HepG2 (cell line): ENCODE measurements around the gene RGL3. TPM values are rescaled to one million over a fixed set of nuclear protein-coding genes. Genes with fewer than 3 reads are reported as not detected.

Experiments
- ATAC-seq: fragments of 200-7000 bp; cut with Tn5 transposase; 3 replicates; pipeline ENCODE4 v1.9.1; 2020; ENCODE audit warnings: mild to moderate bottlenecking, moderate library complexity
- BruUV-seq: library from RNA; stranded (reverse); fragments of 400-500 nt; replicated peaks from 2 replicates; lab custom pipeline; 2021; lab: Mats Ljungman, UMichigan
- CTCF ChIA-PET: fragments of 300-600 bp; formaldehyde crosslinking; extraction: SDS; loops from one replicate; lab custom pipeline; 2021; ENCODE audit warnings: low total read pairs, inconsistent platforms, low intra/inter-chr PET ratio; lab: Yijun Ruan, JAX
- POLR2A ChIA-PET: fragments of 350-600 bp; sonication (Branson Sonifier 250); formaldehyde crosslinking; loops from one replicate; lab custom pipeline; 2020; ENCODE audit warnings: antibody characterized with exemption, inconsistent platforms; lab: Yijun Ruan, JAX
- DNase-seq: peaks from one replicate; pipeline ENCODE4 v3.0.0-alpha.2; 2015; ENCODE audit warnings: low spot score
- FAIRE-seq: peaks from 3 replicates; lab custom pipeline; 2011; peaks lifted over from hg19 to GRCh38; lab: Jason Lieb, UNC
- H2AFZ ChIP-seq: one replicate; pipeline ENCODE4 v1.6.1; 2011; ENCODE audit warnings: low read length, inconsistent platforms
- H3K27ac ChIP-seq: fragments of 300-600 bp; 3 replicates; pipeline ENCODE4 v1.8.0; 2011; ENCODE audit warnings: mixed run types, mild to moderate bottlenecking, mixed read lengths, low read length, inconsistent platforms; ENCODE audit not compliant: insufficient read depth; ENCODE audit errors: extremely low read length
- H3K27me3 ChIP-seq, 2 experiments: fragments of 200-600 bp in 1 of 2; 2 replicates in 1 of 2; 3 replicates in 1 of 2; pipeline versions ENCODE4 v1.6.0 to v1.8.0; 2011; ENCODE audit warnings: low read length in 2 of 2, mild to moderate bottlenecking in 2 of 2, moderate library complexity in 2 of 2, inconsistent platforms in 1 of 2; ENCODE audit not compliant: insufficient read depth in 2 of 2, control insufficient read depth in 1 of 2
- H3K36me3 ChIP-seq, 2 experiments: fragments of 200-600 bp in 1 of 2; replicated peaks in 1 of 2; 2 replicates in 1 of 2; 3 replicates in 1 of 2; pipeline versions ENCODE4 v1.5.1 to v1.8.0; 2011; ENCODE audit warnings: low read length in 2 of 2, inconsistent platforms in 1 of 2; ENCODE audit not compliant: insufficient read depth in 2 of 2, control insufficient read depth in 1 of 2
- H3K4me1 ChIP-seq: 2 replicates; pipeline ENCODE4 v1.5.1; 2012; ENCODE audit warnings: low read length, inconsistent platforms; ENCODE audit not compliant: insufficient read depth
- H3K4me2 ChIP-seq: 2 replicates; pipeline ENCODE4 v1.6.0; 2011; ENCODE audit warnings: low read depth, low read length, inconsistent platforms
- H3K4me3 ChIP-seq, 3 experiments: fragments of 200-600 bp in 1 of 3; sonication (generic), shearing (Covaris generic) in 1 of 3; replicated peaks in 1 of 3; 2 replicates each; pipeline ENCODE4 v1.5.1; 2011 to 2016; ENCODE audit warnings: low read length in 3 of 3, inconsistent platforms in 2 of 3, low read depth in 2 of 3, mild to moderate bottlenecking in 2 of 3, control low read depth in 1 of 3, mixed read lengths in 1 of 3; ENCODE audit not compliant: insufficient read depth in 1 of 3
- H3K79me2 ChIP-seq: one replicate; pipeline ENCODE4 v1.6.1; 2011; ENCODE audit warnings: low read length, inconsistent platforms; ENCODE audit not compliant: insufficient read depth
- H3K9ac ChIP-seq: 2 replicates; pipeline ENCODE4 v1.6.0; 2011; ENCODE audit warnings: mild to moderate bottlenecking, low read depth, low read length, inconsistent platforms; ENCODE audit not compliant: insufficient read depth
- H3K9me3 ChIP-seq: 2 replicates; pipeline ENCODE4 v1.5.1; 2012; ENCODE audit warnings: mild to moderate bottlenecking, low read length
- H4K20me1 ChIP-seq: 2 replicates; pipeline ENCODE4 v1.6.0; 2011; ENCODE audit warnings: inconsistent platforms, mild to moderate bottlenecking, low read length, moderate library complexity; ENCODE audit not compliant: insufficient read depth
- AGO2 ChIP-seq: fragments of 200-400 bp; formaldehyde crosslinking; optimal IDR thresholded peaks from 2 replicates; pipeline ENCODE3; 2017; ENCODE audit warnings: mild to moderate bottlenecking, low read depth, low read length, moderate library complexity
- GATAD1 ChIP-seq: IDR thresholded peaks from 2 replicates; pipeline ENCODE4 v1.6.1; 2016; ENCODE audit warnings: missing genetic modification reagents, missing compliant biosample characterization
- IRX3 ChIP-seq: sonication (generic); formaldehyde crosslinking; IDR thresholded peaks from 2 replicates; pipeline ENCODE4 v1.8.1; 2023; ENCODE audit warnings: mild to moderate bottlenecking, low read depth, missing genetic modification reagents, borderline replicate concordance
- ISL2 ChIP-seq: sonication (generic); formaldehyde crosslinking; IDR thresholded peaks from 2 replicates; pipeline ENCODE4 v1.5.0; 2020; ENCODE audit warnings: missing genetic modification reagents
- KAT7 ChIP-seq: IDR thresholded peaks from 2 replicates; pipeline ENCODE4 v1.6.1; 2018; ENCODE audit warnings: borderline replicate concordance, missing compliant biosample characterization
- ONECUT2 ChIP-seq: sonication (generic); formaldehyde crosslinking; IDR thresholded peaks from 2 replicates; pipeline ENCODE4 v1.4.0; 2020; ENCODE audit warnings: missing genetic modification reagents
- PAF1 ChIP-seq: IDR thresholded peaks from 2 replicates; pipeline ENCODE4 v1.6.1; 2016; ENCODE audit warnings: missing genetic modification reagents, missing compliant biosample characterization
- POLR2A ChIP-seq, 2 experiments: IDR thresholded peaks; 2 replicates each; pipeline ENCODE4 v1.6.1; 2011; ENCODE audit warnings: low read depth in 2 of 2, low read length in 2 of 2, mild to moderate bottlenecking in 1 of 2, moderate library complexity in 1 of 2; ENCODE audit not compliant: insufficient read depth in 1 of 2
- RXRB ChIP-seq: IDR thresholded peaks from 2 replicates; pipeline ENCODE4 v1.6.1; 2016; ENCODE audit warnings: borderline replicate concordance, missing genetic modification reagents, missing compliant biosample characterization
- SMAD1 ChIP-seq: sonication (generic); formaldehyde crosslinking; IDR thresholded peaks from 2 replicates; pipeline ENCODE4 v1.4.0; 2020; ENCODE audit warnings: missing genetic modification reagents, low read depth, mild to moderate bottlenecking, borderline replicate concordance
- SP140L ChIP-seq: sonication (generic); formaldehyde crosslinking; IDR thresholded peaks from 2 replicates; pipeline ENCODE4 v1.4.0; 2020; ENCODE audit warnings: missing genetic modification reagents, borderline replicate concordance
- SP4 ChIP-seq: sonication (generic); formaldehyde crosslinking; IDR thresholded peaks from 2 replicates; pipeline ENCODE4 v1.8.1; 2023; ENCODE audit warnings: mild to moderate bottlenecking, missing genetic modification reagents
- ZNF24 ChIP-seq: fragments of 450-650 bp; IDR thresholded peaks from 2 replicates; pipeline ENCODE4 v1.6.1; 2017; ENCODE audit warnings: antibody characterized with exemption, mild to moderate bottlenecking
- ZNF556 ChIP-seq: sonication (generic); formaldehyde crosslinking; IDR thresholded peaks from 2 replicates; pipeline ENCODE4 v1.4.0; 2020; ENCODE audit warnings: mild to moderate bottlenecking, missing genetic modification reagents, borderline replicate concordance
- WGBS: methylation state at CpG from one replicate; pipeline ENCODE4 v1.1.6; 2017; ENCODE audit warnings: low lambda C conversion rate; 5-methylcytosine and 5-hydroxymethylcytosine counted together
- in situ Hi-C: cut with HindIII; loops from 2 replicates; pipeline ENCODE4 v1.10.0; 2017; ENCODE audit warnings: low pct_unique_long_range_greater_than_20kb; ENCODE audit not compliant: extremely low pct_ligation_motif_present
- intact Hi-C: fragments of 100-400 bp; cut with micrococcal nuclease; formaldehyde crosslinking; loops from one replicate; pipeline ENCODE4 v1.10.0; 2022; ENCODE audit not compliant: unreplicated experiment
- polyA plus RNA-seq, 8 experiments: library from polyadenylated mRNA; depleted of rRNA in 3 of 8; stranded (reverse) in 7 of 8; unstranded in 1 of 8; fragments of >200 nt; fragmentation: Illumina TruSeq in 4 of 8; extraction: Trizol in 4 of 8; gene quantifications; 2 replicates each; pipeline versions ENCODE4 v1.2.1 to v1.2.3, GENCODE V29; 2011 to 2016; ENCODE audit warnings: low read depth in 4 of 8, missing spikeins in 1 of 8, mixed read lengths in 1 of 8; ENCODE audit not compliant: insufficient read depth in 1 of 8
- total RNA-seq, 5 experiments: library from RNA; depleted of rRNA; stranded (reverse); fragments of >200 nt; fragmentation: Illumina TruSeq; extraction: Trizol; gene quantifications; 2 replicates each; pipeline ENCODE4 v1.2.3, GENCODE V29; 2016; ENCODE audit warnings: low read depth in 1 of 5
- TF ChIP-seq, protein P1 (sequence below): sonication (generic); formaldehyde crosslinking; IDR thresholded peaks from 2 replicates; pipeline ENCODE4 v1.4.0; 2020; ENCODE audit warnings: missing genetic modification reagents

Gene RGL3
- total and polyA plus RNA-seq, 2 of the 13 experiments (the other 11 are each of a cell fraction or from before 2014, with no cell fraction given) = 4.2 to 7.6 TPM

DNA sequence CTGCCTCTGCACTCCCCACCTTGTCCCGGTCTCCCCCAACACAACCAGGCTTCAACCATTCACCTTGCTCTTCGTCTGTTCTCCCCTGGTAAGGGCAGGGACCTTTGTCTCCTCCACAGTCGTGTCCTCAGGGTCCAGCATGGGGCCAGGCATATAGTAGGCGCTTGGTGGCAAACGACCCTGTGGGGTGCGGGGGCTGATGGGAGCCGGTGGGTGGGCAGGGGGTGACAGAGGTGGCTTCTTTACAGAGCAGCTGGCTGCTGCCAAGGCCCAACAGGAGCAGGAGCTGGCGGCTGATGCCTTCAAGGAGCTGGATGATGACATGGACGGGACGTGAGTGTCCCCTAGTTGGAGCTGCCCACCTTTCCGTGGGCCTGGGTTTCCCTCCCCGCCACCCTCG lies 26.0 kb upstream of the RGL3 start:
- Histone ChIP-seq H3K36me3 (peaks cover 25 to 62% of the 10 kb centered on the region in 2 experiments), H3K27ac (no peak overlapping the region), H3K9ac (no peak overlapping the region), H3K9me3 (no peaks in the 10 kb centered on the region), H3K27me3 (no peaks in the 10 kb centered on the region), H3K4me1 (no peaks in the 10 kb centered on the region), H3K4me3 (no peak overlapping the region), H3K4me2 (no peak overlapping the region), H3K79me2 (no peaks in the 10 kb centered on the region), H2AFZ (no peak overlapping the region), H4K20me1 (peaks cover 8% of the 10 kb centered on the region; the same call in 1 of the 2 replicates)
- ChIA-PET POLR2A (interaction anchor here (1.0 kb wide), 1 partner anchor 71 kb away, joined by 3 read pairs; the partner anchor contains the start of gene SWSAP1), CTCF (interaction anchor here (1.1 to 1.9 kb wide), 2 partner anchors 62 to 152 kb away, joined by 3 to 5 read pairs; no protein-coding TSS in a partner anchor)
- BruUV-seq = no TSS peak
- no peak for FAIRE-seq
- no peak for TF ChIP-seq SMAD1 (CRISPR knock-in tag)
- TF ChIP-seq AGO2 = peak; percentile 40
- intact Hi-C loops (loop anchor here (10.0 kb wide), 1 partner anchor 150 kb away; the partner anchor contains the start of gene TSPAN16), in situ Hi-C loops (no loop called here)
- no peak for ATAC-seq
- 90% methylated on average over 9 of the region's 13 CpGs for WGBS
- DNase-seq = no peak

DNA sequence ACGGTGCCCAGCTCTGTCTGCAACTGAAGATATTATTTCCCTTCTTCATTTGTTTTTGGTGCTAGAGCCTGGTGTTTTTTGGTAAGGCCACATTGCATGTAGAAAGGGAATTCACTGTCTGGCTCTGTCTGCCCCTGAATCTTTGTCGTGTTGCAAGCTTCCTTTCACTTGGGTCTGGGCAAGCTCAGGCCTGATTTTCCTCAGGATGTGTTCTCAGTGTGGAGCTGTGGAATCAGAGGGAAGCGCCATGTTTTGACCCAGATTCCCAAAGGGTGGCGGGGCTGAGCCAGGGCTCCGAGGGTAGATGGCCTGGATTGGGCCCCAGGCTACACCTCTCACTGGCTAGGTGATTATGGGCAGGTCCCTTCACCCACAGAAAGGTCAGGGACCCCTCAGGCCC lies 24.9 kb upstream of the RGL3 start:
- ChIA-PET POLR2A (interaction anchor here (3.2 kb wide), 1 partner anchor 69 kb away, joined by 10 read pairs; the partner anchor contains the start of gene SWSAP1), CTCF (interaction anchor here (1.1 kb wide), 1 partner anchor 151 kb away, joined by 3 read pairs; no protein-coding TSS in a partner anchor)
- no TSS peak for BruUV-seq
- ATAC-seq (no peak), DNase-seq (no peak), FAIRE-seq (no peak)
- H3K27me3 ChIP-seq = no peaks in the 10 kb centered on the region
- intact Hi-C loops = loop anchor here (10.0 kb wide), 1 partner anchor 149 kb away; the partner anchor contains the start of gene TSPAN16
- H3K4me3 ChIP-seq = no peak overlapping the region
- H3K4me1 ChIP-seq = no peaks in the 10 kb centered on the region
- H3K36me3 ChIP-seq = peaks cover 25 to 58% of the 10 kb centered on the region in 2 experiments
- in situ Hi-C loops = no loop called here
- peaks cover 8% of the 10 kb centered on the region; the same call in 1 of the 2 replicates for H4K20me1 ChIP-seq
- no peak overlapping the region for H3K9ac ChIP-seq
- WGBS = 94% methylated on average over 4 of the region's 5 CpGs
- H3K79me2 ChIP-seq = no peaks in the 10 kb centered on the region
- no peak overlapping the region for H3K4me2 ChIP-seq
- no peak overlapping the region for H2AFZ ChIP-seq
- H3K27ac ChIP-seq = no peak overlapping the region
- no peaks in the 10 kb centered on the region for H3K9me3 ChIP-seq
- TF ChIP-seq SP140L (no peak), SP4 (CRISPR knock-in tag) (no peak), KAT7 (CRISPR knock-in tag) (no peak), IRX3 (CRISPR knock-in tag) (no peak), ISL2 (no peak), ZNF556 (CRISPR knock-in tag) (no peak), PAF1 (no peak), GATAD1 (CRISPR knock-in tag) (no peak), RXRB (no peak), ZNF24 (no peak), ONECUT2 (no peak), POLR2A (IDR thresholded peaks at IDR 0.05; ENCODE audit: insufficient read depth in 1 of 2, low read depth in 2 of 2, low read length in 2 of 2) (no peak)
- TF ChIP-seq, protein P1, sequence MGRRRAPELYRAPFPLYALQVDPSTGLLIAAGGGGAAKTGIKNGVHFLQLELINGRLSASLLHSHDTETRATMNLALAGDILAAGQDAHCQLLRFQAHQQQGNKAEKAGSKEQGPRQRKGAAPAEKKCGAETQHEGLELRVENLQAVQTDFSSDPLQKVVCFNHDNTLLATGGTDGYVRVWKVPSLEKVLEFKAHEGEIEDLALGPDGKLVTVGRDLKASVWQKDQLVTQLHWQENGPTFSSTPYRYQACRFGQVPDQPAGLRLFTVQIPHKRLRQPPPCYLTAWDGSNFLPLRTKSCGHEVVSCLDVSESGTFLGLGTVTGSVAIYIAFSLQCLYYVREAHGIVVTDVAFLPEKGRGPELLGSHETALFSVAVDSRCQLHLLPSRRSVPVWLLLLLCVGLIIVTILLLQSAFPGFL (CRISPR knock-in tag) = no peak
